K562 (cell line): ENCODE measurements around the gene PPP1R9B. TPM values are rescaled to one million over a fixed set of nuclear protein-coding genes. Genes with fewer than 3 reads are reported as not detected.

Source experiments
- CHAMP1 ChIP-seq: fragments of 450-650 bp; IDR thresholded peaks from 2 replicates; pipeline ENCODE4 v1.6.1; 2016; ENCODE audit warnings: mild to moderate bottlenecking
- GABPB2 ChIP-seq: fragments of 250-450 bp; sonication (Bioruptor Pico); conservative IDR thresholded peaks from 2 replicates; pipeline ENCODE4 v1.5.1; 2021; ENCODE audit warnings: mild to moderate bottlenecking
- GATAD2A ChIP-seq: fragments of 450-650 bp; IDR thresholded peaks from 2 replicates; pipeline ENCODE4 v1.6.1; 2017
- HDAC1 ChIP-seq, 2 experiments: fragments of 450-650 bp; IDR thresholded peaks; 2 replicates each; pipeline ENCODE4 v1.6.1; 2016 to 2017; ENCODE audit warnings: inconsistent platforms in 1 of 2, mild to moderate bottlenecking in 1 of 2, moderate library complexity in 1 of 2
- MAFG ChIP-seq: fragments of 450-650 bp; conservative IDR thresholded peaks from 2 replicates; pipeline ENCODE4 v1.6.1; 2016; ENCODE audit warnings: missing genetic modification characterization, missing compliant biosample characterization
- MLLT1 ChIP-seq, 2 experiments: fragments of 450-650 bp; IDR thresholded peaks; 2 replicates each; pipeline ENCODE4 v1.6.1; 2016
- NFYB ChIP-seq: IDR thresholded peaks from 2 replicates; pipeline ENCODE4 v1.6.1; 2011; ENCODE audit warnings: mild to moderate bottlenecking, moderate library complexity; ENCODE audit not compliant: insufficient read length; ENCODE audit errors: extremely low read depth
- RBM17 ChIP-seq: fragments of 200-400 bp; formaldehyde crosslinking; IDR thresholded peaks from 2 replicates; pipeline ENCODE4 v1.6.1; 2017; ENCODE audit warnings: low read depth, mild to moderate bottlenecking, low read length, borderline replicate concordance
- RREB1 ChIP-seq: fragments of 250-450 bp; sonication (Bioruptor Pico); IDR thresholded peaks from 2 replicates; pipeline ENCODE4 v1.4.0; 2020
- SRF ChIP-seq, 2 experiments: fragments of 250-450, 450-650 bp in 1 of 2; sonication (Bioruptor Pico) in 1 of 2; sonication (generic) in 1 of 2; formaldehyde crosslinking; IDR thresholded peaks; 2 replicates each; pipeline versions ENCODE4 v1.5.0 to v1.5.1; 2020 to 2022; ENCODE audit warnings: mild to moderate bottlenecking in 1 of 2, missing genetic modification reagents in 1 of 2
- ZNF584 ChIP-seq: fragments of 200-800 bp; sonication (Bioruptor generic); IDR thresholded peaks from 2 replicates; pipeline ENCODE4 v1.6.1; 2016; ENCODE audit warnings: low read depth, mild to moderate bottlenecking, missing genetic modification characterization, missing compliant biosample characterization
- polyA plus RNA-seq, 8 experiments: library from polyadenylated mRNA; depleted of rRNA in 4 of 8; stranded (reverse) in 5 of 8; unstranded in 3 of 8; fragments of >200 nt; fragmentation: Nextera tagmentation in 2 of 8; fragmentation: Illumina TruSeq in 1 of 8; extraction: Ambion mirVana in 2 of 8; extraction: Trizol in 1 of 8; gene quantifications; 2 replicates each; pipeline versions ENCODE4 v1.2.1 to v1.2.3, GENCODE V29; 2011 to 2014; ENCODE audit warnings: inconsistent platforms in 1 of 8, missing spikeins in 1 of 8
- total RNA-seq, 7 experiments: library from RNA; depleted of rRNA in 6 of 7; stranded (reverse); fragments of >200 nt in 6 of 7; fragmentation: Illumina TruSeq in 2 of 7; extraction: Trizol in 2 of 7; gene quantifications; 2 replicates each; pipeline versions ENCODE4 v1.2.1 to v1.2.3, GENCODE V29; 2011 to 2021; ENCODE audit warnings: low replicate concordance in 1 of 7

PPP1R9B gene
- total and polyA plus RNA-seq, 9 of the 15 experiments (the other 6 are each of a cell fraction or from before 2014, with no cell fraction given) = 0.10 to 63.5 (median 24.7) TPM

GRCh38 chr17:50151937-50152547 is 1.6 kb upstream of the PPP1R9B start (continued):
- TF ChIP-seq CHAMP1 (no peak), HDAC1 (IDR thresholded peaks at IDR 0.05) (peak; percentile 46 to 85; a peak in 2 of 4 replicates), NFYB (no peak), RREB1 (CRISPR knock-in tag) (peak; percentile 86; the same call in 1 of the 2 replicates), RBM17 (no peak), ZNF584 (CRISPR knock-in tag) (0 out of 2 replicates have a peak, but pooled peaks have one; percentile 22), MAFG (tag) (no peak), MLLT1 (IDR thresholded peaks at IDR 0.05) (peak; percentile 51 to 87; a peak in 3 of 4 replicates), GATAD2A (peak; percentile 84; the same call in 1 of the 2 replicates), GABPB2 (CRISPR knock-in tag) (no peak), SRF (CRISPR knock-in tag; IDR thresholded peaks at IDR 0.05) (peak in 1 of 2 experiments; percentile 38; a peak in 1 of 4 replicates)
